Ovary (tissue), 3 donors: ENCODE data around the gene KATNAL1.

Experiments used
- CTCF ChIP-seq, 3 donors: fragments of 450-650 bp in 2 of 3; fragments of 200-600 bp in 1 of 3; IDR thresholded peaks; one replicate each; pipeline versions ENCODE4 v1.5.1 to v1.8.0; 2016 to 2022; ENCODE audit warnings: antibody characterized with exemption in 3 of 3, mild to moderate bottlenecking in 1 of 3
- EP300 ChIP-seq: sonication (generic); formaldehyde crosslinking; IDR thresholded peaks from one replicate; pipeline ENCODE4 v1.6.1; 2017; ENCODE audit warnings: antibody characterized with exemption
- POLR2A ChIP-seq: fragments of 450-650 bp; IDR thresholded peaks from one replicate; pipeline ENCODE4 v1.6.1; 2017; ENCODE audit warnings: antibody characterized with exemption, mild to moderate bottlenecking, moderate library complexity
- donor health status: DM: no; HTN: no; CAD: no.

GRCh38 chr13:30319655-30320054, 12.3 kb upstream of the KATNAL1 start:
- TF ChIP-seq CTCF (IDR thresholded peaks at IDR 0.05), result no peak
- no peak for TF ChIP-seq POLR2A
- TF ChIP-seq EP300, result no peak
